ENCODE measurements around the gene AGFG1. TPM values are rescaled to one million over a fixed set of nuclear protein-coding genes. Genes with fewer than 3 reads are reported as not detected.

The AGFG1 gene
- total RNA-seq, 1 experiment from 2014 or later, result 81.3 TPM

DNA sequence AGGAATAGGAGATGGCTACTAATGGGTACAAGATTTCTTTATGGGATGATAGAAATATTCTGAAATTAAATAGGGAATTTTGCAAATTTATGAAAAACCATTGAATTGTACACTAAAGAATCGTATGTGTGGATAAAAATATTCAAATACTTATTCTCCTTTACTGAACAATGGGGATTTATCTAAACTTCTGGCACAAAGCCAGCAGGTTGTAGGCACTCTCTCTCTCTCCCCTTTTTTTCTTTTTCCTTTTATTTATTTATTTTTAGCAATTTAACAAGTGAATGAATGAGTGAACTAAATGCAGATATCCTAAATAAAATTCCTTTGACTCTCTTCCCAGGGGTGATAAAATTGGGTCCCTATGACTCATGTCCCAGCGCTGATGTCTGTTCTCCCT, 104.9 kb downstream of the AGFG1 start:
- no peak for ATAC-seq
- no peak overlapping the region for H3K27ac Mint-ChIP-seq

More for the DNA sequence above, 104.9 kb downstream of the AGFG1 start:
- TF ChIP-seq, protein P1, sequence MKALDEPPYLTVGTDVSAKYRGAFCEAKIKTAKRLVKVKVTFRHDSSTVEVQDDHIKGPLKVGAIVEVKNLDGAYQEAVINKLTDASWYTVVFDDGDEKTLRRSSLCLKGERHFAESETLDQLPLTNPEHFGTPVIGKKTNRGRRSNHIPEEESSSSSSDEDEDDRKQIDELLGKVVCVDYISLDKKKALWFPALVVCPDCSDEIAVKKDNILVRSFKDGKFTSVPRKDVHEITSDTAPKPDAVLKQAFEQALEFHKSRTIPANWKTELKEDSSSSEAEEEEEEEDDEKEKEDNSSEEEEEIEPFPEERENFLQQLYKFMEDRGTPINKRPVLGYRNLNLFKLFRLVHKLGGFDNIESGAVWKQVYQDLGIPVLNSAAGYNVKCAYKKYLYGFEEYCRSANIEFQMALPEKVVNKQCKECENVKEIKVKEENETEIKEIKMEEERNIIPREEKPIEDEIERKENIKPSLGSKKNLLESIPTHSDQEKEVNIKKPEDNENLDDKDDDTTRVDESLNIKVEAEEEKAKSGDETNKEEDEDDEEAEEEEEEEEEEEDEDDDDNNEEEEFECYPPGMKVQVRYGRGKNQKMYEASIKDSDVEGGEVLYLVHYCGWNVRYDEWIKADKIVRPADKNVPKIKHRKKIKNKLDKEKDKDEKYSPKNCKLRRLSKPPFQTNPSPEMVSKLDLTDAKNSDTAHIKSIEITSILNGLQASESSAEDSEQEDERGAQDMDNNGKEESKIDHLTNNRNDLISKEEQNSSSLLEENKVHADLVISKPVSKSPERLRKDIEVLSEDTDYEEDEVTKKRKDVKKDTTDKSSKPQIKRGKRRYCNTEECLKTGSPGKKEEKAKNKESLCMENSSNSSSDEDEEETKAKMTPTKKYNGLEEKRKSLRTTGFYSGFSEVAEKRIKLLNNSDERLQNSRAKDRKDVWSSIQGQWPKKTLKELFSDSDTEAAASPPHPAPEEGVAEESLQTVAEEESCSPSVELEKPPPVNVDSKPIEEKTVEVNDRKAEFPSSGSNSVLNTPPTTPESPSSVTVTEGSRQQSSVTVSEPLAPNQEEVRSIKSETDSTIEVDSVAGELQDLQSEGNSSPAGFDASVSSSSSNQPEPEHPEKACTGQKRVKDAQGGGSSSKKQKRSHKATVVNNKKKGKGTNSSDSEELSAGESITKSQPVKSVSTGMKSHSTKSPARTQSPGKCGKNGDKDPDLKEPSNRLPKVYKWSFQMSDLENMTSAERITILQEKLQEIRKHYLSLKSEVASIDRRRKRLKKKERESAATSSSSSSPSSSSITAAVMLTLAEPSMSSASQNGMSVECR (CRISPR knock-in tag; IDR thresholded peaks at IDR 0.05; ENCODE audit: borderline replicate concordance), result no peak
- no peak for TF ChIP-seq NR2C2 (CRISPR knock-in tag; IDR thresholded peaks at IDR 0.05)
- TF ChIP-seq MYBL2 (CRISPR knock-in tag; IDR thresholded peaks at IDR 0.05), result no peak
- TF ChIP-seq GABPB1 (CRISPR knock-in tag; IDR thresholded peaks at IDR 0.05), result no peak
- no peak for TF ChIP-seq JAZF1 (CRISPR knock-in tag; IDR thresholded peaks at IDR 0.05)
- no peak for TF ChIP-seq NFYB (CRISPR knock-in tag; conservative IDR thresholded peaks at IDR 0.05; ENCODE audit: low read depth)
- no peak for TF ChIP-seq NR1H2 (CRISPR knock-in tag; IDR thresholded peaks at IDR 0.05)
- no peak for TF ChIP-seq ZNF671 (CRISPR knock-in tag; IDR thresholded peaks at IDR 0.05)
- no peak for TF ChIP-seq SMAD4 (CRISPR knock-in tag; IDR thresholded peaks at IDR 0.05)
- TF ChIP-seq, protein P2, sequence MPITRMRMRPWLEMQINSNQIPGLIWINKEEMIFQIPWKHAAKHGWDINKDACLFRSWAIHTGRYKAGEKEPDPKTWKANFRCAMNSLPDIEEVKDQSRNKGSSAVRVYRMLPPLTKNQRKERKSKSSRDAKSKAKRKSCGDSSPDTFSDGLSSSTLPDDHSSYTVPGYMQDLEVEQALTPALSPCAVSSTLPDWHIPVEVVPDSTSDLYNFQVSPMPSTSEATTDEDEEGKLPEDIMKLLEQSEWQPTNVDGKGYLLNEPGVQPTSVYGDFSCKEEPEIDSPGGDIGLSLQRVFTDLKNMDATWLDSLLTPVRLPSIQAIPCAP (CRISPR knock-in tag; IDR thresholded peaks at IDR 0.05), result no peak
- TF ChIP-seq ZNF423 (CRISPR knock-in tag; IDR thresholded peaks at IDR 0.05), result no peak
- TF ChIP-seq, protein P3, sequence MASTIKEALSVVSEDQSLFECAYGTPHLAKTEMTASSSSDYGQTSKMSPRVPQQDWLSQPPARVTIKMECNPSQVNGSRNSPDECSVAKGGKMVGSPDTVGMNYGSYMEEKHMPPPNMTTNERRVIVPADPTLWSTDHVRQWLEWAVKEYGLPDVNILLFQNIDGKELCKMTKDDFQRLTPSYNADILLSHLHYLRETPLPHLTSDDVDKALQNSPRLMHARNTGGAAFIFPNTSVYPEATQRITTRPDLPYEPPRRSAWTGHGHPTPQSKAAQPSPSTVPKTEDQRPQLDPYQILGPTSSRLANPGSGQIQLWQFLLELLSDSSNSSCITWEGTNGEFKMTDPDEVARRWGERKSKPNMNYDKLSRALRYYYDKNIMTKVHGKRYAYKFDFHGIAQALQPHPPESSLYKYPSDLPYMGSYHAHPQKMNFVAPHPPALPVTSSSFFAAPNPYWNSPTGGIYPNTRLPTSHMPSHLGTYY (CRISPR knock-in tag; IDR thresholded peaks at IDR 0.05), result no peak
- no peak for TF ChIP-seq EMX1 (CRISPR knock-in tag; IDR thresholded peaks at IDR 0.05)
- TF ChIP-seq, protein P4, sequence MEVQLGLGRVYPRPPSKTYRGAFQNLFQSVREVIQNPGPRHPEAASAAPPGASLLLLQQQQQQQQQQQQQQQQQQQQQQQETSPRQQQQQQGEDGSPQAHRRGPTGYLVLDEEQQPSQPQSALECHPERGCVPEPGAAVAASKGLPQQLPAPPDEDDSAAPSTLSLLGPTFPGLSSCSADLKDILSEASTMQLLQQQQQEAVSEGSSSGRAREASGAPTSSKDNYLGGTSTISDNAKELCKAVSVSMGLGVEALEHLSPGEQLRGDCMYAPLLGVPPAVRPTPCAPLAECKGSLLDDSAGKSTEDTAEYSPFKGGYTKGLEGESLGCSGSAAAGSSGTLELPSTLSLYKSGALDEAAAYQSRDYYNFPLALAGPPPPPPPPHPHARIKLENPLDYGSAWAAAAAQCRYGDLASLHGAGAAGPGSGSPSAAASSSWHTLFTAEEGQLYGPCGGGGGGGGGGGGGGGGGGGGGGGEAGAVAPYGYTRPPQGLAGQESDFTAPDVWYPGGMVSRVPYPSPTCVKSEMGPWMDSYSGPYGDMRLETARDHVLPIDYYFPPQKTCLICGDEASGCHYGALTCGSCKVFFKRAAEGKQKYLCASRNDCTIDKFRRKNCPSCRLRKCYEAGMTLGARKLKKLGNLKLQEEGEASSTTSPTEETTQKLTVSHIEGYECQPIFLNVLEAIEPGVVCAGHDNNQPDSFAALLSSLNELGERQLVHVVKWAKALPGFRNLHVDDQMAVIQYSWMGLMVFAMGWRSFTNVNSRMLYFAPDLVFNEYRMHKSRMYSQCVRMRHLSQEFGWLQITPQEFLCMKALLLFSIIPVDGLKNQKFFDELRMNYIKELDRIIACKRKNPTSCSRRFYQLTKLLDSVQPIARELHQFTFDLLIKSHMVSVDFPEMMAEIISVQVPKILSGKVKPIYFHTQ (CRISPR knock-in tag; IDR thresholded peaks at IDR 0.05), result no peak
- no peak for TF ChIP-seq TEAD1 (CRISPR knock-in tag; IDR thresholded peaks at IDR 0.05)
- TF ChIP-seq, protein P5, sequence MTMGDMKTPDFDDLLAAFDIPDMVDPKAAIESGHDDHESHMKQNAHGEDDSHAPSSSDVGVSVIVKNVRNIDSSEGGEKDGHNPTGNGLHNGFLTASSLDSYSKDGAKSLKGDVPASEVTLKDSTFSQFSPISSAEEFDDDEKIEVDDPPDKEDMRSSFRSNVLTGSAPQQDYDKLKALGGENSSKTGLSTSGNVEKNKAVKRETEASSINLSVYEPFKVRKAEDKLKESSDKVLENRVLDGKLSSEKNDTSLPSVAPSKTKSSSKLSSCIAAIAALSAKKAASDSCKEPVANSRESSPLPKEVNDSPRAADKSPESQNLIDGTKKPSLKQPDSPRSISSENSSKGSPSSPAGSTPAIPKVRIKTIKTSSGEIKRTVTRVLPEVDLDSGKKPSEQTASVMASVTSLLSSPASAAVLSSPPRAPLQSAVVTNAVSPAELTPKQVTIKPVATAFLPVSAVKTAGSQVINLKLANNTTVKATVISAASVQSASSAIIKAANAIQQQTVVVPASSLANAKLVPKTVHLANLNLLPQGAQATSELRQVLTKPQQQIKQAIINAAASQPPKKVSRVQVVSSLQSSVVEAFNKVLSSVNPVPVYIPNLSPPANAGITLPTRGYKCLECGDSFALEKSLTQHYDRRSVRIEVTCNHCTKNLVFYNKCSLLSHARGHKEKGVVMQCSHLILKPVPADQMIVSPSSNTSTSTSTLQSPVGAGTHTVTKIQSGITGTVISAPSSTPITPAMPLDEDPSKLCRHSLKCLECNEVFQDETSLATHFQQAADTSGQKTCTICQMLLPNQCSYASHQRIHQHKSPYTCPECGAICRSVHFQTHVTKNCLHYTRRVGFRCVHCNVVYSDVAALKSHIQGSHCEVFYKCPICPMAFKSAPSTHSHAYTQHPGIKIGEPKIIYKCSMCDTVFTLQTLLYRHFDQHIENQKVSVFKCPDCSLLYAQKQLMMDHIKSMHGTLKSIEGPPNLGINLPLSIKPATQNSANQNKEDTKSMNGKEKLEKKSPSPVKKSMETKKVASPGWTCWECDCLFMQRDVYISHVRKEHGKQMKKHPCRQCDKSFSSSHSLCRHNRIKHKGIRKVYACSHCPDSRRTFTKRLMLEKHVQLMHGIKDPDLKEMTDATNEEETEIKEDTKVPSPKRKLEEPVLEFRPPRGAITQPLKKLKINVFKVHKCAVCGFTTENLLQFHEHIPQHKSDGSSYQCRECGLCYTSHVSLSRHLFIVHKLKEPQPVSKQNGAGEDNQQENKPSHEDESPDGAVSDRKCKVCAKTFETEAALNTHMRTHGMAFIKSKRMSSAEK (CRISPR knock-in tag; IDR thresholded peaks at IDR 0.05; ENCODE audit: borderline replicate concordance), result no peak
- no peak for TF ChIP-seq ZNF121 (CRISPR knock-in tag; IDR thresholded peaks at IDR 0.05)
- Mint-ChIP-seq H3K4me1 (peaks cover 3% of the 10 kb centered on the region), H3K9me3 (peaks cover 11% of the 10 kb centered on the region), H3K27me3 (ENCODE audit: low read depth) (no peaks in the 10 kb centered on the region), H3K4me3 (no peak overlapping the region), H3K36me3 (no peaks in the 10 kb centered on the region)
- ChIA-PET CTCF (no interaction called here), POLR2A (no interaction called here)
- no peak for DNase-seq (ENCODE audit: low spot score)
